Transverse colon (tissue), 4 donors: ENCODE data around the gene CSF3R. TPM values are rescaled to one million over a fixed set of nuclear protein-coding genes. Genes with fewer than 3 reads are reported as not detected.

Experiments used
- DNase-seq: peaks from one replicate; pipeline ENCODE4 v3.0.0-alpha.2; 2019
- H3K27ac ChIP-seq, 4 donors: fragments of 200-600 bp; sonication (generic); 2 replicates each; pipeline ENCODE4 v1.5.1; 2016 to 2018; ENCODE audit warnings: inconsistent platforms in 4 of 4
- H3K27me3 ChIP-seq: fragments of 200-600 bp; sonication (generic); 2 replicates; pipeline ENCODE4 v1.5.1; 2017; ENCODE audit warnings: inconsistent platforms
- H3K36me3 ChIP-seq, 4 donors: fragments of 200-600 bp; sonication (generic); 2 replicates each; pipeline ENCODE4 v1.5.1; 2017 to 2019; ENCODE audit warnings: inconsistent platforms in 4 of 4
- H3K4me1 ChIP-seq, 4 donors: fragments of 200-600 bp; sonication (generic); 2 replicates each; pipeline ENCODE4 v1.5.1; 2017 to 2020; ENCODE audit warnings: inconsistent platforms in 4 of 4
- H3K4me3 ChIP-seq, 4 donors: fragments of 200-600 bp; sonication (generic); 1 replicate in 1 of 4; 2 replicates in 3 of 4; pipeline versions ENCODE4 v1.5.1 to v1.6.1; 2017 to 2019; ENCODE audit warnings: inconsistent platforms in 4 of 4
- H3K9me3 ChIP-seq, 2 donors: fragments of 200-600 bp; sonication (generic); 2 replicates each; pipeline ENCODE4 v1.5.1; 2017 to 2019; ENCODE audit warnings: inconsistent platforms in 2 of 2
- EP300 ChIP-seq: sonication (generic); formaldehyde crosslinking; IDR thresholded peaks from one replicate; pipeline ENCODE4 v1.6.1; 2017; ENCODE audit warnings: antibody characterized with exemption, low read depth
- POLR2A ChIP-seq: fragments of 450-650 bp; IDR thresholded peaks from one replicate; pipeline ENCODE4 v1.6.1; 2016; ENCODE audit warnings: antibody characterized with exemption, mild to moderate bottlenecking, moderate library complexity
- POLR2AphosphoS5 ChIP-seq, 3 donors: sonication (generic); formaldehyde crosslinking; IDR thresholded peaks; one replicate each; pipeline ENCODE4 v1.6.1; 2016; ENCODE audit warnings: antibody characterized with exemption in 3 of 3
- WGBS, 2 donors: methylation state at CpG; one replicate each; pipeline ENCODE4 v1.1.5; 2018; ENCODE audit warnings: low coverage in 1 of 2; 5-methylcytosine and 5-hydroxymethylcytosine counted together
- in situ Hi-C, 4 donors: fragments of 200-750 bp; cut with MboI; loops; one replicate each; pipeline versions ENCODE4 v1.15.0 to v1.15.1; 2017; ENCODE audit warnings: low sequenced_read_pairs in 3 of 4, low pct_ligation_motif_present in 1 of 4, low pct_unique_long_range_greater_than_20kb in 1 of 4
- intact Hi-C: fragments of 100-400 bp; cut with DNase I; formaldehyde crosslinking; loops from one replicate; pipeline ENCODE4 v1.15.1; 2023; ENCODE audit warnings: low total_unique reads
- total RNA-seq, 4 donors: library from RNA; depleted of rRNA; stranded (reverse); fragments of >200 nt; gene quantifications; one replicate each; pipeline ENCODE4 v1.1.0, GENCODE V29; 2016
- TF ChIP-seq, protein P1 (sequence below), 5 experiments: fragments of 200-600 bp in 3 of 5; fragments of 450-650 bp in 2 of 5; sonication (generic) in 3 of 5; IDR thresholded peaks; 1 replicate in 2 of 5; 2 replicates in 3 of 5; pipeline ENCODE4 v1.5.1; 2016 to 2017; ENCODE audit warnings: antibody characterized with exemption in 5 of 5, inconsistent platforms in 3 of 5, mild to moderate bottlenecking in 2 of 5, moderate library complexity in 1 of 5

Gene CSF3R
- total RNA-seq, 4 donors from 2014 or later = 3.8 to 17.1 (median 5.2) TPM

GRCh38 chr1:36529769-36530260 lies 47.1 kb upstream of the CSF3R start:
- in situ Hi-C loops (no loop called here), intact Hi-C loops (no loop called here)
- no peaks in the 10 kb centered on the region for H3K9me3 ChIP-seq
- H3K27ac ChIP-seq = no peak overlapping the region
- TF ChIP-seq POLR2A (no peak), POLR2AphosphoS5 (IDR thresholded peaks at IDR 0.05) (no peak), EP300 (no peak)
- TF ChIP-seq, protein P1, sequence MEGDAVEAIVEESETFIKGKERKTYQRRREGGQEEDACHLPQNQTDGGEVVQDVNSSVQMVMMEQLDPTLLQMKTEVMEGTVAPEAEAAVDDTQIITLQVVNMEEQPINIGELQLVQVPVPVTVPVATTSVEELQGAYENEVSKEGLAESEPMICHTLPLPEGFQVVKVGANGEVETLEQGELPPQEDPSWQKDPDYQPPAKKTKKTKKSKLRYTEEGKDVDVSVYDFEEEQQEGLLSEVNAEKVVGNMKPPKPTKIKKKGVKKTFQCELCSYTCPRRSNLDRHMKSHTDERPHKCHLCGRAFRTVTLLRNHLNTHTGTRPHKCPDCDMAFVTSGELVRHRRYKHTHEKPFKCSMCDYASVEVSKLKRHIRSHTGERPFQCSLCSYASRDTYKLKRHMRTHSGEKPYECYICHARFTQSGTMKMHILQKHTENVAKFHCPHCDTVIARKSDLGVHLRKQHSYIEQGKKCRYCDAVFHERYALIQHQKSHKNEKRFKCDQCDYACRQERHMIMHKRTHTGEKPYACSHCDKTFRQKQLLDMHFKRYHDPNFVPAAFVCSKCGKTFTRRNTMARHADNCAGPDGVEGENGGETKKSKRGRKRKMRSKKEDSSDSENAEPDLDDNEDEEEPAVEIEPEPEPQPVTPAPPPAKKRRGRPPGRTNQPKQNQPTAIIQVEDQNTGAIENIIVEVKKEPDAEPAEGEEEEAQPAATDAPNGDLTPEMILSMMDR (IDR thresholded peaks at IDR 0.05) = no peak
- no peak overlapping the region for H3K4me3 ChIP-seq
- DNase-seq = no peak
- H3K4me1 ChIP-seq = no peaks in the 10 kb centered on the region
- no peaks in the 10 kb centered on the region for H3K36me3 ChIP-seq
- peaks cover 3% of the 10 kb centered on the region for H3K27me3 ChIP-seq
- WGBS, 2 donors = 54% methylated on average over 3 of the region's 3 CpGs; no CpG with 5 or more reads in 1 of the 2 donors

DNA sequence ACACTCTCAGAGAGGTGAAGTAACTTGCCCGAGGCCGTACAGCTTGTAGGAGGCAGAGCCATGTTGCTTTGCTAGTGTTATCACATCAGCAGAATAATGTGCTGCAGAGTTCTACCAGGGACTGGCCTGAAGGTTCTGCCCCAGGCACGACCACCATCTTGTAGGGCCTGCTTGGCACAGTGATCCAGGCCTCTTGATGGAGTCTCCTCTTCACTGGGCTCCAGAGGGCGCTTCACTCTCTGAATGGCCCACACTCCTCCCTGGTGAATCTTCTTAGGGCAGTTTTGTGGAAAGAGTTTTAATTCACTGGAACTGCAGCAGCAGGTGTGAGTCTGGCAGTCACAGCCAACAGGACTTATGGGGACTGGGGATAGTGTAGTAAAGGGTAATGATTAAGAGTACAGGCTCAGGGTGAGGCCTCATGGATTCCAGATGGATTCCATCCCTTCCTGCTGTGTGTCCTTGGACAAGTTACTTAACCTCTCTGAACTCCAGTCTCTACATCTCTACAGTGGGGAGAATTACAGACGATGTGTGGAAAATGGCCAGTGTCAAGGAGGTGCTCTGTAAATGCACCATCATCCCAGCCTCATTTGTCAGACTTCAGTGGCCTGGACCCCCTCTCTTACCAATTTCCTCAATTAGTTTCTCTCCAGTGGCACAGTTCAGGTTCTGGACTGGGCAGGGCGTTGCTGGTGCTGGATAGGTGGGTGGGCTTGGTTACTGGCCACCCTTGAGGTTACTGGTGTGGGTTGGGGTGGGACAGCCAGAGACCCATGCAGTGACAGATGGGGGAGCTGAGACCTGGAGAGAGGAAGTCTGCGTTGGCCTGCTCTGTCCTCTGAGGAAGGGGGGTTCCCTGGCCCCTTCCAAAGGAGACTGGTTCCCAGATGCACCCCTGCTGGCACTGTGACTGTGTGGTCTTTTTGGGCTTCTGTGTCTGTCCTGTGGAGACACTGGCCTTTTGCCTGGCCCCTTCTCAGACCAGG lies 45.9 kb upstream of the CSF3R start:
- peaks cover 3% of the 10 kb centered on the region for H3K27me3 ChIP-seq
- H3K4me1 ChIP-seq = no peaks in the 10 kb centered on the region
- H3K27ac ChIP-seq = no peak overlapping the region
- in situ Hi-C loops = no loop called here
- TF ChIP-seq POLR2AphosphoS5 (IDR thresholded peaks at IDR 0.05) = no peak
- TF ChIP-seq POLR2A = no peak
- TF ChIP-seq, protein P1 (IDR thresholded peaks at IDR 0.05) = no peak
- no peak for TF ChIP-seq EP300
- intact Hi-C loops = no loop called here
- H3K4me3 ChIP-seq = no peak overlapping the region
- DNase-seq = no peak
- 72% methylated on average over 7 of the region's 7 CpGs; no CpG with 5 or more reads in 1 of the 2 donors for WGBS, 2 donors
- H3K36me3 ChIP-seq = no peaks in the 10 kb centered on the region
- H3K9me3 ChIP-seq = no peaks in the 10 kb centered on the region

GRCh38 chr1:36525166-36525565 lies 42.5 kb upstream of the CSF3R start:
- Histone ChIP-seq H3K27ac (no peak overlapping the region), H3K36me3 (no peaks in the 10 kb centered on the region), H3K9me3 (no peaks in the 10 kb centered on the region), H3K4me1 (no peaks in the 10 kb centered on the region), H3K27me3 (peaks cover 3% of the 10 kb centered on the region), H3K4me3 (no peak overlapping the region)
- TF ChIP-seq EP300 = no peak
- TF ChIP-seq, protein P1 (IDR thresholded peaks at IDR 0.05) = no peak
- no peak for TF ChIP-seq POLR2A
- TF ChIP-seq POLR2AphosphoS5 (IDR thresholded peaks at IDR 0.05) = no peak
- DNase-seq = no peak
- intact Hi-C loops (no loop called here), in situ Hi-C loops (no loop called here)
- WGBS, 2 donors = 89% methylated on average over 8 of the region's 10 CpGs; no CpG with 5 or more reads in 1 of the 2 donors

GRCh38 chr1:36524359-36525062 lies 41.8 kb upstream of the CSF3R start:
- H3K27ac ChIP-seq = no peak overlapping the region
- intact Hi-C loops (no loop called here), in situ Hi-C loops (no loop called here)
- H3K36me3 ChIP-seq = no peaks in the 10 kb centered on the region
- DNase-seq = no peak
- 83 to 84% methylated on average over 8 to 16 of the region's 16 CpGs for WGBS, 2 donors
- H3K4me1 ChIP-seq = no peaks in the 10 kb centered on the region
- no peak overlapping the region for H3K4me3 ChIP-seq
- H3K9me3 ChIP-seq = no peaks in the 10 kb centered on the region
- H3K27me3 ChIP-seq = peaks cover 3% of the 10 kb centered on the region
- TF ChIP-seq POLR2AphosphoS5 (IDR thresholded peaks at IDR 0.05) (no peak), POLR2A (no peak), EP300 (no peak)
- TF ChIP-seq, protein P1 (IDR thresholded peaks at IDR 0.05) = no peak
